OCI-LY7 (cell line): Measurements from ENCODE around the gene CHCHD1.

Source experiments
- EZH2phosphoT487 ChIP-seq: fragments of 200-600 bp; sonication (generic); IDR thresholded peaks from 2 replicates; pipeline ENCODE4 v1.6.1; 2018; ENCODE audit warnings: low read depth, borderline replicate concordance, mild to moderate bottlenecking, mixed run types, antibody characterized with exemption, low read length, moderate library complexity, mixed read lengths
- TF ChIP-seq, protein P1 (sequence below): fragments of 200-600 bp; sonication (generic); conservative IDR thresholded peaks from 2 replicates; pipeline ENCODE4 v1.5.1; 2014; ENCODE audit warnings: mild to moderate bottlenecking, antibody characterized with exemption, low read length, moderate library complexity, mixed read lengths

DNA sequence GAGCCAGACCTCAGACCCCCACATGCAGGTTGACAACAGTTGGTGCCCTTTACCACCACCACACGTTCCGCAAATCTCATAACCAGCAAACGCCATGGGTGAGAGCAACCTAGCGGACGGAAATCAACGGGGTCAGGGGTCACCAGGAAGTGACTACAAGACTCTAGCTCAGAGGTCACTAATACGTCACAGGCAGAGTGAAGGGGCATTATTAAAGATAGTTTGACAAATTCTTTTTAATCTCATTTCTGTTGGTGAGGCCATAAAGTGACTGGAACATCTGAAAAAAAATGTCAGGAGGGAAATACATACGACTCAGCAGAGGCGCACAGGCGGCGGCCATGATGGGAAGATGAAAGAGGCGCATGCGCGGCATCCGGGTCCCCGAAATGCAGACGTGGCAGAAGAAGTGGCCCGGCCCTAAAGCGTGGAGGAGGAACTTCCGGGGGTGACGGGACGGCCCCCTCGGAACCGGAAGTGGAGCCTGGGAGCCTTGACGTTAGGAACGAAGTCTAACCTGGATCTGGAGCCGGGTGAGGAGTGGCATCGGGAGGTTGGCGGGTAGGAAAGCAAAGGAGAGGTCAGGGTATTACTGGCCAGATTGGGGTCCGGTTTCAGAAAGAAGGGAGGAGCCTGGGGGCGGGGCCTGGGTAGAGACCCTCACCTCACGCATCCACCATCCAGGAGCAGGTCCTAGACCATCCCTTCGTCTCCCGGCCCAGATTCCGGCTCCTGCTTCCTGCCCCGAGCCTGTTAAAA, 37.8 kb upstream of the CHCHD1 start, which contains the start of gene SEC24C:
- TF ChIP-seq, protein P1, sequence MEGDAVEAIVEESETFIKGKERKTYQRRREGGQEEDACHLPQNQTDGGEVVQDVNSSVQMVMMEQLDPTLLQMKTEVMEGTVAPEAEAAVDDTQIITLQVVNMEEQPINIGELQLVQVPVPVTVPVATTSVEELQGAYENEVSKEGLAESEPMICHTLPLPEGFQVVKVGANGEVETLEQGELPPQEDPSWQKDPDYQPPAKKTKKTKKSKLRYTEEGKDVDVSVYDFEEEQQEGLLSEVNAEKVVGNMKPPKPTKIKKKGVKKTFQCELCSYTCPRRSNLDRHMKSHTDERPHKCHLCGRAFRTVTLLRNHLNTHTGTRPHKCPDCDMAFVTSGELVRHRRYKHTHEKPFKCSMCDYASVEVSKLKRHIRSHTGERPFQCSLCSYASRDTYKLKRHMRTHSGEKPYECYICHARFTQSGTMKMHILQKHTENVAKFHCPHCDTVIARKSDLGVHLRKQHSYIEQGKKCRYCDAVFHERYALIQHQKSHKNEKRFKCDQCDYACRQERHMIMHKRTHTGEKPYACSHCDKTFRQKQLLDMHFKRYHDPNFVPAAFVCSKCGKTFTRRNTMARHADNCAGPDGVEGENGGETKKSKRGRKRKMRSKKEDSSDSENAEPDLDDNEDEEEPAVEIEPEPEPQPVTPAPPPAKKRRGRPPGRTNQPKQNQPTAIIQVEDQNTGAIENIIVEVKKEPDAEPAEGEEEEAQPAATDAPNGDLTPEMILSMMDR: 0 out of 2 replicates have a peak, but pooled peaks have one; percentile 21
- no peak for TF ChIP-seq EZH2phosphoT487
